ENCODE results near the gene RNF113B. TPM values are rescaled to one million over a fixed set of nuclear protein-coding genes. Genes with fewer than 3 reads are reported as not detected.

Gene RNF113B
- total and polyA plus RNA-seq, 2 of the 13 experiments (the other 11 are each of a cell fraction or from before 2014, with no cell fraction given): not detected

DNA sequence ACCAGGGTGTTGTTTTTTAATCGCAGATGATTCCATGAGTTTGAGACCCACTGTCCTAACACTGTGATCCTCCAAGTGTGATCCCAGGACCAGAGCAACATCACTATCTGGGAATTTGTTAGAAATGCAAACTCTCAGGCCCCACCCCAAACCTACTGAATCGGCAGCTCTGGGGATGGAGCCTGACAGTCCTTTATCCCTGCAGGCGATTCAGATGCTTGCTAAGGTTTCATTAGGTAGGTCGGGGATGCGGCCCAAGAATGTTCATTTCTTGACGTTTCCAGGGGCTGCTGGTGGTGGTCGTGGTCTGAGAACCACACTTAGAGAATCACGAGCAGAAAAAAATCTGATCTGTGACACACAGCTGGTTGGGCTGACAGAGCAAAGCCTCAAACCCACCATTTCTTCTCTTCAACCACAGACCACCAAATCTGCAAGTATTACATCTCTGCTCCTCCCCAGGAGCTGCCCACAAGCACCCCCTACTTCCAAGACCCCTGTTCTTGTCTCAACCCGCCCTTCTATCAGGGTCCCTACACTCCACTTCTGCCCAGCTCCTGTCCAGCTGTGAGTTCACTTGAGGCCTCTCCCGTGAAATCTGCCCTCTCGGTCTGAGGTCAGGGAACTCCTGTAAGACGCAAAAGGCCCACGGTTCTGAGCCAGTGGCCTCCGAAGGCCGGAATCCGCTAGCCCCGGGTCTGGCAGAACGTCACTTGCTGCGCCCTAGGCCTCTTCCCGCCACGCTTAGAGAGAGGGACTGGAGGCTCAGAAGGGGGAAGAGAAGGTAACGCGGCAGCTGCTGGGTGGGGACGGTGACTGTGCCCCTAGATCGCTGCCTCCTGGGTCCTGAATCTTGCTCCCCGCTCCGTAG, 35.3 kb downstream of the RNF113B start (continued):
- TF ChIP-seq, protein P1, sequence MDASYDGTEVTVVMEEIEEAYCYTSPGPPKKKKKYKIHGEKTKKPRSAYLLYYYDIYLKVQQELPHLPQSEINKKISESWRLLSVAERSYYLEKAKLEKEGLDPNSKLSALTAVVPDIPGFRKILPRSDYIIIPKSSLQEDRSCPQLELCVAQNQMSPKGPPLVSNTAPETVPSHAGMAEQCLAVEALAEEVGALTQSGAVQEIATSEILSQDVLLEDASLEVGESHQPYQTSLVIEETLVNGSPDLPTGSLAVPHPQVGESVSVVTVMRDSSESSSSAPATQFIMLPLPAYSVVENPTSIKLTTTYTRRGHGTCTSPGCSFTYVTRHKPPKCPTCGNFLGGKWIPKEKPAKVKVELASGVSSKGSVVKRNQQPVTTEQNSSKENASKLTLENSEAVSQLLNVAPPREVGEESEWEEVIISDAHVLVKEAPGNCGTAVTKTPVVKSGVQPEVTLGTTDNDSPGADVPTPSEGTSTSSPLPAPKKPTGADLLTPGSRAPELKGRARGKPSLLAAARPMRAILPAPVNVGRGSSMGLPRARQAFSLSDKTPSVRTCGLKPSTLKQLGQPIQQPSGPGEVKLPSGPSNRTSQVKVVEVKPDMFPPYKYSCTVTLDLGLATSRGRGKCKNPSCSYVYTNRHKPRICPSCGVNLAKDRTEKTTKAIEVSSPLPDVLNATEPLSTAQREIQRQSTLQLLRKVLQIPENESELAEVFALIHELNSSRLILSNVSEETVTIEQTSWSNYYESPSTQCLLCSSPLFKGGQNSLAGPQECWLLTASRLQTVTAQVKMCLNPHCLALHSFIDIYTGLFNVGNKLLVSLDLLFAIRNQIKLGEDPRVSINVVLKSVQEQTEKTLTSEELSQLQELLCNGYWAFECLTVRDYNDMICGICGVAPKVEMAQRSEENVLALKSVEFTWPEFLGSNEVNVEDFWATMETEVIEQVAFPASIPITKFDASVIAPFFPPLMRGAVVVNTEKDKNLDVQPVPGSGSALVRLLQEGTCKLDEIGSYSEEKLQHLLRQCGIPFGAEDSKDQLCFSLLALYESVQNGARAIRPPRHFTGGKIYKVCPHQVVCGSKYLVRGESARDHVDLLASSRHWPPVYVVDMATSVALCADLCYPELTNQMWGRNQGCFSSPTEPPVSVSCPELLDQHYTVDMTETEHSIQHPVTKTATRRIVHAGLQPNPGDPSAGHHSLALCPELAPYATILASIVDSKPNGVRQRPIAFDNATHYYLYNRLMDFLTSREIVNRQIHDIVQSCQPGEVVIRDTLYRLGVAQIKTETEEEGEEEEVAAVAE (CRISPR knock-in tag; IDR thresholded peaks at IDR 0.05; ENCODE audit: borderline replicate concordance): no peak
- TF ChIP-seq ZNF446 (CRISPR knock-in tag; IDR thresholded peaks at IDR 0.05) (no peak), NAIF1 (CRISPR knock-in tag; IDR thresholded peaks at IDR 0.05; ENCODE audit: borderline replicate concordance) (peak; percentile 78; the same call in 1 of the 2 replicates), SP5 (CRISPR knock-in tag; IDR thresholded peaks at IDR 0.05; ENCODE audit: borderline replicate concordance, low read depth) (no peak), ZNF510 (CRISPR knock-in tag; IDR thresholded peaks at IDR 0.05; ENCODE audit: low read depth) (no peak), ZNF225 (CRISPR knock-in tag; IDR thresholded peaks at IDR 0.05) (no peak), ZNF879 (CRISPR knock-in tag; IDR thresholded peaks at IDR 0.05) (0 out of 2 replicates have a peak, but pooled peaks have one; percentile 5), TRIM24 (CRISPR knock-in tag; IDR thresholded peaks at IDR 0.05) (no peak), ZNF790 (CRISPR knock-in tag; IDR thresholded peaks at IDR 0.05; ENCODE audit: borderline replicate concordance) (no peak), RXRA (CRISPR knock-in tag; IDR thresholded peaks at IDR 0.05) (no peak), ZNF607 (CRISPR knock-in tag; IDR thresholded peaks at IDR 0.05; ENCODE audit: borderline replicate concordance) (peak; percentile 16; the same call in 1 of the 2 replicates), KDM3A (CRISPR knock-in tag; IDR thresholded peaks at IDR 0.05; ENCODE audit: low read depth) (no peak)
- TF ChIP-seq, protein P2, sequence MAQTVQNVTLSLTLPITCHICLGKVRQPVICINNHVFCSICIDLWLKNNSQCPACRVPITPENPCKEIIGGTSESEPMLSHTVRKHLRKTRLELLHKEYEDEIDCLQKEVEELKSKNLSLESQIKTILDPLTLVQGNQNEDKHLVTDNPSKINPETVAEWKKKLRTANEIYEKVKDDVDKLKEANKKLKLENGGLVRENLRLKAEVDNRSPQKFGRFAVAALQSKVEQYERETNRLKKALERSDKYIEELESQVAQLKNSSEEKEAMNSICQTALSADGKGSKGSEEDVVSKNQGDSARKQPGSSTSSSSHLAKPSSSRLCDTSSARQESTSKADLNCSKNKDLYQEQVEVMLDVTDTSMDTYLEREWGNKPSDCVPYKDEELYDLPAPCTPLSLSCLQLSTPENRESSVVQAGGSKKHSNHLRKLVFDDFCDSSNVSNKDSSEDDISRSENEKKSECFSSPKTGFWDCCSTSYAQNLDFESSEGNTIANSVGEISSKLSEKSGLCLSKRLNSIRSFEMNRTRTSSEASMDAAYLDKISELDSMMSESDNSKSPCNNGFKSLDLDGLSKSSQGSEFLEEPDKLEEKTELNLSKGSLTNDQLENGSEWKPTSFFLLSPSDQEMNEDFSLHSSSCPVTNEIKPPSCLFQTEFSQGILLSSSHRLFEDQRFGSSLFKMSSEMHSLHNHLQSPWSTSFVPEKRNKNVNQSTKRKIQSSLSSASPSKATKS (CRISPR knock-in tag; IDR thresholded peaks at IDR 0.05): 0 out of 2 replicates have a peak, but pooled peaks have one; percentile 67
- TF ChIP-seq, protein P3, sequence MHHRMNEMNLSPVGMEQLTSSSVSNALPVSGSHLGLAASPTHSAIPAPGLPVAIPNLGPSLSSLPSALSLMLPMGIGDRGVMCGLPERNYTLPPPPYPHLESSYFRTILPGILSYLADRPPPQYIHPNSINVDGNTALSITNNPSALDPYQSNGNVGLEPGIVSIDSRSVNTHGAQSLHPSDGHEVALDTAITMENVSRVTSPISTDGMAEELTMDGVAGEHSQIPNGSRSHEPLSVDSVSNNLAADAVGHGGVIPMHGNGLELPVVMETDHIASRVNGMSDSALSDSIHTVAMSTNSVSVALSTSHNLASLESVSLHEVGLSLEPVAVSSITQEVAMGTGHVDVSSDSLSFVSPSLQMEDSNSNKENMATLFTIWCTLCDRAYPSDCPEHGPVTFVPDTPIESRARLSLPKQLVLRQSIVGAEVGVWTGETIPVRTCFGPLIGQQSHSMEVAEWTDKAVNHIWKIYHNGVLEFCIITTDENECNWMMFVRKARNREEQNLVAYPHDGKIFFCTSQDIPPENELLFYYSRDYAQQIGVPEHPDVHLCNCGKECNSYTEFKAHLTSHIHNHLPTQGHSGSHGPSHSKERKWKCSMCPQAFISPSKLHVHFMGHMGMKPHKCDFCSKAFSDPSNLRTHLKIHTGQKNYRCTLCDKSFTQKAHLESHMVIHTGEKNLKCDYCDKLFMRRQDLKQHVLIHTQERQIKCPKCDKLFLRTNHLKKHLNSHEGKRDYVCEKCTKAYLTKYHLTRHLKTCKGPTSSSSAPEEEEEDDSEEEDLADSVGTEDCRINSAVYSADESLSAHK (CRISPR knock-in tag; IDR thresholded peaks at IDR 0.05; ENCODE audit: borderline replicate concordance): no peak
- TF ChIP-seq, protein P4, sequence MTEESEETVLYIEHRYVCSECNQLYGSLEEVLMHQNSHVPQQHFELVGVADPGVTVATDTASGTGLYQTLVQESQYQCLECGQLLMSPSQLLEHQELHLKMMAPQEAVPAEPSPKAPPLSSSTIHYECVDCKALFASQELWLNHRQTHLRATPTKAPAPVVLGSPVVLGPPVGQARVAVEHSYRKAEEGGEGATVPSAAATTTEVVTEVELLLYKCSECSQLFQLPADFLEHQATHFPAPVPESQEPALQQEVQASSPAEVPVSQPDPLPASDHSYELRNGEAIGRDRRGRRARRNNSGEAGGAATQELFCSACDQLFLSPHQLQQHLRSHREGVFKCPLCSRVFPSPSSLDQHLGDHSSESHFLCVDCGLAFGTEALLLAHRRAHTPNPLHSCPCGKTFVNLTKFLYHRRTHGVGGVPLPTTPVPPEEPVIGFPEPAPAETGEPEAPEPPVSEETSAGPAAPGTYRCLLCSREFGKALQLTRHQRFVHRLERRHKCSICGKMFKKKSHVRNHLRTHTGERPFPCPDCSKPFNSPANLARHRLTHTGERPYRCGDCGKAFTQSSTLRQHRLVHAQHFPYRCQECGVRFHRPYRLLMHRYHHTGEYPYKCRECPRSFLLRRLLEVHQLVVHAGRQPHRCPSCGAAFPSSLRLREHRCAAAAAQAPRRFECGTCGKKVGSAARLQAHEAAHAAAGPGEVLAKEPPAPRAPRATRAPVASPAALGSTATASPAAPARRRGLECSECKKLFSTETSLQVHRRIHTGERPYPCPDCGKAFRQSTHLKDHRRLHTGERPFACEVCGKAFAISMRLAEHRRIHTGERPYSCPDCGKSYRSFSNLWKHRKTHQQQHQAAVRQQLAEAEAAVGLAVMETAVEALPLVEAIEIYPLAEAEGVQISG (CRISPR knock-in tag; IDR thresholded peaks at IDR 0.05): peak; percentile 15; the same call in 1 of the 2 replicates
